SW 1271 (cell line): ENCODE measurements around the gene RNF38.
"Not testable (repeated sequence)": the region's sequence is repeated elsewhere in the genome, so short reads cannot be mapped to it uniquely, and the experiment has no call there.

Experiments
- DNase-seq, 2 experiments: peaks; one replicate each; lab custom pipeline; 2025; lab: John Stamatoyannopoulos, UW

Gene RNF38

GRCh38 chr9:36399980-36400331 lies at the start of gene RNF38:
Gene RNF38 (minus strand): TSS chr9:36400269. CDS start chr9:36400108, 161 bp downstream.
- DNase-seq, result no peak

- DNase-seq, result not testable (repeated sequence)
Measured at GRCh38 chr9:36448555-36448954, 48.5 kb upstream of the RNF38 start.

GRCh38 chr9:36448017-36448416 lies 47.9 kb upstream of the RNF38 start:
- no peak for DNase-seq

DNA sequence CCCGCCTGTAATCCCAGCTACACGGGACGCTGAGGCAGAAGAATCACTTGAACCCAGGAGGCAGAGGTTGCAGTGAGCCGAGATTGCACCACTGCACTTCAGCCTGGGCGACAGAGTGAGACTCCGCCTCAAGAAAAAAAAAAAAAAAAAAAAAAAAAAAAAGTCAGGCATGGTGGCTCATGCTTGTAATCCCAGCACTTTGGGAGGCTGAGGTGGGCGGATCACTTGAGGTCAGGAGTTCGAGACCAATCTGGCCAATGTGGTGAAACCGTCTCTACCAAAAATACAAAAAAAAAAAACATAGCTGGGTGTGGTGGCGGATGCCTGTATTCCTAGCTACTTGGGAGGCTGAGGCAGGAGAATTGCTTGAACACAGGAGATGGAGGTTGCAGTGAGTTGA lies 46.6 kb upstream of the RNF38 start:
- DNase-seq, result not testable (repeated sequence)

DNA sequence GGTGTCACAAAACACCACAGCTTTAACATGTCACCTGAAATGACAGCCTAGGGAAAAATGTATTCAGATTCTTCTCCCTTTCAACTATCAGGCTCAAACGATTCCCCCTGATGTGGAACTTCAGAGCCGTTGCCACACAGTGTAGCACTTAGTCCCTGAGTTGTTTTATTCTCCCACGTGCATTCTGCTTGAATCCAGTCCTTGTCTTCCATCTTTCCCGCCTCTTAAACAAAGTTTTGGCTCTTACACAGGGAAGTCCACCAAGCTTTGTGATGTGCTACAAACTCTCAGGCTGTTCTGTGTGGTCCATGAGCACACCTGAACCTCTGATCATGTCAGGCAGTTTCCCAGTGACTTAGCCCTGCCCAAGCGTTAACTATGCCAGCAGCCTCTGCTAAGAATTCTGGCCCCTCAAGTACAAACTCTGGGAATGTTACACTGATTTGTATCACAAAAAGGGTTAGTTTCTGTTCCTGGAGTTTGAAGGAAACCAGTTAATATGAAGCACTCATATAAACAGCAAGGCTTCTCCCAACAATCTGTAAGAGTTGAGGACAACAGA lies 45.8 kb upstream of the RNF38 start:
- DNase-seq, result no peak

DNA sequence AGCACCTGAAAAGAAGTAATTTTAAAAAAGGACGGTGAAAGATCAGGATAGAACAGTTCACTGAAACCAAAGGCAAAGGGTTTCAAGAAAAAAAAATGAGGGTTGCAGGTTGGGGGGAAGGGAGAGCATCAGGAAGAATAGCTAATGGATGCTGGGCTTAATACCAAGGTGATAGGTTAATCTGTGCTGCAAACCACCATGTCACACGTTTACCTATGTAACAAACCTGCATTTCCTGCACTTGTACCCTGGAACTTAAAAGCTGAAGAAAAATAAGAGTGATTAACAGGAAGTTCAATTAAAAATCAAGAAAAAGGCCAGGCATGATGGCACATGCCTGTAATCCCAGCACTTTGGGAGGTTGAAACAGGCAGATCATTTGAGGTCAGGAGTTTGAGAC lies 44.1 kb upstream of the RNF38 start:
- no peak for DNase-seq

GRCh38 chr9:36443581-36443980 lies 43.5 kb upstream of the RNF38 start:
- DNase-seq, result no peak

- no peak for DNase-seq
Measured at GRCh38 chr9:36442710-36443109, 42.6 kb upstream of the RNF38 start.

DNA sequence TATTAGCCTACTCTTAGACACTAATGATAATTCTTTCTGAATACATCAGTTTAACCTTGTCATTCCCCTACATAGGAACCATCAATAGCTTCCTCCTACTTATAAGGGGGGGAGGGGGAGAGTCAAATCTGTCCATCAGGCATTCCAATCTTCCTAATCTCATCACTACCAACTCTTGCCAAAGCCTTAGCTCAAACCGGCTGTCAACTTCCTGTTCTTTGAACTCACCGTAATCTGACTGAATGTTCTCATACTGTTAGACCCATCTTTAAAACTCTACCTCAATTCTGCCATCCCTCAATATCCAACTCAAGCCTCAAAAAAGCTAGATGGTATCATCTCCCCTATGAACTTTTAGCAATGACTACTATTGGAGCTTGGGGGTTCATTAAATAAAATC lies 41.9 kb upstream of the RNF38 start:
- no peak for DNase-seq

- DNase-seq, result no peak
Measured at GRCh38 chr9:36438536-36439236, 38.6 kb upstream of the RNF38 start.

GRCh38 chr9:36437790-36438189 lies 37.7 kb upstream of the RNF38 start:
- no peak for DNase-seq

GRCh38 chr9:36436909-36437308 lies 36.8 kb upstream of the RNF38 start:
- DNase-seq, result no peak

- no peak for DNase-seq
Measured at GRCh38 chr9:36433386-36433785, 33.3 kb upstream of the RNF38 start.

GRCh38 chr9:36431078-36431477 lies 31.0 kb upstream of the RNF38 start:
- DNase-seq, result no peak

DNA sequence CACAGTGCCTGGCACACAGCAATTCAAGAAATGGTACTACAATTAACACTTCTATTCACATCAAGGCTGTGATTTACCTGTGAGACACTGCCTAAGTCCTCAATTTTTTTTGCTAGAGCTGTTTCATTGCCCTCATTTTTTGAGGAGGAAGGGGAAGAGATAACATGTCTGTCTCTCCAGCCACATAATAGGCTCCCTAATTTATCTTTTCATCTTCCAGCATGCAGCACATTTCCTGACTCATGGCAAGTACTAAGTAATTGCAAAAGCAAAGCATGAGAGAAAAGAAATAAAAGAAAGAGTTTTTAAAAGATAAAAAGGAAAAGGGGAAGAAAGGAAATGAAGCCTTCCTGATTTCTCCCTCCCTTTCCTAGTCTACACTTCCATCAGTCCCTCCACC lies 26.9 kb upstream of the RNF38 start:
- no peak for DNase-seq

DNA sequence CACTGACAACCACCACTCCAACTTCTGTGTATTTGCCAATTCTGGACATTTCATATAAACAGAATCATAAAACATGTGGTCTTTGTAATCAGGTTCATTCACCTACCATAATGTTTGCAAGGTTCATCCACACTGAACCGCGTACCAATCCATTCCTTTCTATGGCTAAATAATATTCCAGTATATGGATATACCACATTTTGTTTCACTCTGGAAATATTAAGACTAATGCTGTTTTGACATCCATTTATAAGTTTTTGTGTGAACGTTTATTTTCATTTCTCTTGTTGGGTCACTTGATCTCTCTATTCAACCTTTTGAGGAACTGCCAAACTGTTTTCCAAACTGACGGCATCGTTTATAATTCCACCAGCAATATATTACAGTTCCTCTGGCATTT lies 26.3 kb upstream of the RNF38 start:
- no peak for DNase-seq

DNA sequence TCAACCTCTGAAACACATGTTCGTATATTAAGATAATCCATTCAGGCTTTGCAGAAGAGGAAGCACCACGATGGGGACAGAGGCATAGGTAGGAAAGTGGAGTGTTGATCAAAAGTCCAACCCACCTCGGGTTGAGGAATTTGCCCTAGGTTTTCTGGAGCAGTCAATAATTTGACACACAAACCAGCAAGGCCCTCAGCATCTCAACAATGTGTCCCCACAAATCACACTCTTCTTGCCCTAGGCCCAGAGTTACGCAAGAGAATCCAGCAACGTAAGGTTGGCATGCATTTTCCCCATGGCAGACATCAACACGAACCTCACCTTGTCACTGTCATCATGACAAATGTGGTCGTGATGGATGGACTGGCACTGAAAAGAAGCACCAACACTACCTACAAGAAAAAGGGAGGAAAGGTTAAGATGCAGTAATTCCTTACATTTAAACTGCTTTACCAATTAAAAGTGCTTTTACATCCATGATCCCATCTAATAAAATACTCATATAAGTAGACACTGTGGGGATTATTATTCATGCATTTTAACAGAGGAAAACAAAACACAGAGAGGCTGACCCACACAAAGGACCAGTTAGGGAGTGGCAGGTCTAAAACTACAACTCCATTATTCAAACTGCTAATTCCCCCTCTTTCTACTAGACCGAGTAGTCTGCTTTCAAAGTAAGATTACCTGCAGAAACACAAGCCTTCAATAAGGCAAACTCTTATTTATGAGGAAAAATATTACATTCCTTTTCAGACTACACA lies 24.4 kb upstream of the RNF38 start:
- no peak for DNase-seq

DNA sequence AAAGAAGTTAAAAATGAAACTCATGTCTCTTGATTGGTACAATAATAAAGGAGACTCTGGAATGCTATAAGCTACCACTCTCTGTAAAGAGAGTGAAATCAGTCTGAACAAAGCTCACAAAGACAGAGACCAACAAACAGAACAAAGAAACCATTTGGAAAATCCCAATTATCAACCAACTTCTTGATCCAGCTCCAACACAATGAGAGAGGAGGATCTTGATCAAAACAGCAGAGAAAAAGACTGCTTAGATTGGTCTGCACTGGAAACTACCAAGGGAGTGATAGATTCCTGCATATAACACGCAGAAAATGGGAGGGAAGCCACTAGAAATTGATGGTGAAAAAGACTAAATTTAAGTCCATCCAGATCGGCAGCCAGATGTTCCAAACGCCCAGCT lies 23.1 kb upstream of the RNF38 start:
- no peak for DNase-seq

GRCh38 chr9:36416890-36417289 lies 16.8 kb upstream of the RNF38 start:
- DNase-seq, result no peak

GRCh38 chr9:36415822-36416525 lies 15.9 kb upstream of the RNF38 start:
- DNase-seq, result no peak

GRCh38 chr9:36411410-36411809 lies 11.3 kb upstream of the RNF38 start:
- DNase-seq, result not testable (repeated sequence)

DNA sequence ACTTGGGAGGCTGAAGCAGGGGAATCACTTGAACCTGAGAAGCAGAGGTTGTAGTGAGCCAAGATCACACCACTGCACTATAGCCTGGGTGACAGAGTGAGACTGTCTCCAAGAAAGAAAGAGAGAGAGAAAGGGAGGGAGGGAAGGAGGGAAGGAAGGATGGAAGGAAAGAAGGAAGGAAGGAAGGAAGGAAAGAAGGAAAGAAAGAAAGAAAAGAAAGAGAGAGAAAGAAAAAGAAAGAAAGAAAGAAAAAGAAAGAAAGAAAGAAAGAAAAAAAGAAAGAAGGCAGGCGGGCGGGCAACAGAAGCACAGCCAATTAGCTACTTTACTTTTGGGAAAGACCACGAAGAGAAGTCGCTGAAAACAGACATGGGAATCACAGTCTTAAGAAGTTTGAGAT lies 9.0 kb upstream of the RNF38 start:
- DNase-seq, result not testable (repeated sequence)
